GM21576 (cell line): ENCODE measurements around the gene CXorf38.
A peak's percentile ranks its signal among the peaks of the same experiment; 100 is the strongest.

Experiments used
- ATAC-seq: cut with Tn5 transposase; IDR thresholded peaks from one replicate; pipeline ENCODE4 v1.9.1; 2021; ENCODE audit warnings: mild to moderate bottlenecking, moderate library complexity; ENCODE audit not compliant: unreplicated experiment

CXorf38 gene

GRCh38 chrX:40647307-40648197 is at the start of gene CXorf38:
TSS of gene CXorf38 (minus strand) at chrX:40647561. CDS start at chrX:40647520, 41 bp downstream.
- peak; percentile 74 for ATAC-seq

GRCh38 chrX:40694802-40695201 is 47.4 kb upstream of the CXorf38 start:
- ATAC-seq, result no peak

- ATAC-seq, result no peak
Measured at GRCh38 chrX:40688929-40689328, 41.6 kb upstream of the CXorf38 start.

GRCh38 chrX:40687169-40687568 is 39.8 kb upstream of the CXorf38 start:
- ATAC-seq, result no peak

- ATAC-seq, result no peak
Measured at GRCh38 chrX:40685362-40685918, 38.1 kb upstream of the CXorf38 start.

- no peak for ATAC-seq
Measured at GRCh38 chrX:40684092-40684491, 36.7 kb upstream of the CXorf38 start.

- no peak for ATAC-seq
Measured at GRCh38 chrX:40683245-40683644, 35.9 kb upstream of the CXorf38 start.

- no peak for ATAC-seq
Measured at GRCh38 chrX:40671126-40671525, 23.8 kb upstream of the CXorf38 start.

GRCh38 chrX:40663880-40664630 is 16.7 kb upstream of the CXorf38 start:
- no peak for ATAC-seq

- ATAC-seq, result peak; percentile 55
Measured at GRCh38 chrX:40663078-40663740, 15.8 kb upstream of the CXorf38 start.

GRCh38 chrX:40661489-40661888 is 14.1 kb upstream of the CXorf38 start:
- no peak for ATAC-seq

GRCh38 chrX:40660381-40660780 is 13.0 kb upstream of the CXorf38 start:
- ATAC-seq, result no peak

- no peak for ATAC-seq
Measured at GRCh38 chrX:40653535-40653934, 6.2 kb upstream of the CXorf38 start.

GRCh38 chrX:40652664-40653063 is 5.3 kb upstream of the CXorf38 start:
- no peak for ATAC-seq

- no peak for ATAC-seq
Measured at GRCh38 chrX:40651620-40652223, 4.4 kb upstream of the CXorf38 start.

GRCh38 chrX:40646489-40647306 is 663 bp downstream of the CXorf38 start:
- peak; percentile 23 for ATAC-seq

GRCh38 chrX:40644821-40645358 is 2.5 kb downstream of the CXorf38 start:
- ATAC-seq, result peak; percentile 32

GRCh38 chrX:40644176-40644575 is 3.2 kb downstream of the CXorf38 start:
- no peak for ATAC-seq

GRCh38 chrX:40637687-40638086 is 9.7 kb downstream of the CXorf38 start:
- no peak for ATAC-seq

GRCh38 chrX:40632199-40632598 is 15.2 kb downstream of the CXorf38 start:
- ATAC-seq, result no peak
